HuH-7.5 (cell line): ENCODE results near the gene SAMD4A.
"Not testable (repeated sequence)": the region's sequence is repeated elsewhere in the genome, so short reads cannot be mapped to it uniquely, and the experiment has no call there.

Experiments used
- DNase-seq: peaks from one replicate; pipeline ENCODE4 v3.0.0; 2011; ENCODE audit warnings: low spot score

SAMD4A gene

DNA sequence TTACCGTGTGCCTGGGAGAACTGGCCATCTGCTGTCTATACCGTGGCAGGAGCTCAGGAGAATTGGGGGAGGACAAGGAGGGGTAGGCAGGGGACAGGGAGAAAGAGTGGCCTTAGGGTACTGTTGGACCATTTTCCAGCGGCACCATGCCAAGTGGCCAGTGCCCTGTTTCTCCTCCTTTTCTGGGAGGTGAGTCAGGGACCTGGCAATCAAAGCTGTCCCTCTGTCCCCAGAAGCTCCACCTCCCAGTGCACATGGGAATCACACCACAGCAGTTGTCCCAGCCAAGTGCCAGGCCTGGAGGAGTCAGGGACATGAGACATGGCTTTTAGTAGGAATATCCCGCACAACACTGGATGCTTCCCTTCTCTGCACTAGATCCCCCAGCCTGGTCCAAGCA, 217.7 kb downstream of the SAMD4A start:
- no peak for DNase-seq

DNA sequence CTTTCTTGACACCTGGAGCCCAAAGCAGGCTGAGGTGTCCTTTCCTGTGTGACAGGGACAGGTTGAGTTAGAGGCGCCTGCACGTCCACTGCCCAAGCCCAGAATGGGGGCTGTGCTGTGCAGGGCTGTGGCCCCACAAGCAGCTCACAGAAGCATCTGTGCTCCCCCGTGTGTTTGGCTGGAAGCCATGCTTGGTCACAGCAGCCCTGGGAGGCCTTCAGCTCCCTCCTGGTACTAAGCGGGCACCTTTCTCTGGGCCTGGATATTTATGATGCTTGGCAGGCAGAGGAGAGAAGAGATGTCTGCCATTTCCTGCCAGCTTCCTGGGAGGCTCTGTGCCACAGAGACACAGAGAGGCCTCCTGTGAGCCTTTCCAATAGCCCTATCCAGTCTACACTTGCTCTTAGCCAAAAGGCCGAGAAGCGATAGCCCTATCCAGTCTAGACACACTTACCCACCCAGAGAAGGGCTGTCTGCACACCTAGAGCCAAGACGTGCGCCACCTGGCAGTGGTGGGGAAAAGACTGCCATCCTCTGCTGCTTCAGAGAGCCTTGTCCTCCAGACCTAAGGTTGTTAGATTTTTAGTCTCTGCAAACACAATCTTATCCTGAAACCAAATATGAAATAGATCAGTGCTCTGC, 218.3 kb downstream of the SAMD4A start:
- DNase-seq: no peak

DNA sequence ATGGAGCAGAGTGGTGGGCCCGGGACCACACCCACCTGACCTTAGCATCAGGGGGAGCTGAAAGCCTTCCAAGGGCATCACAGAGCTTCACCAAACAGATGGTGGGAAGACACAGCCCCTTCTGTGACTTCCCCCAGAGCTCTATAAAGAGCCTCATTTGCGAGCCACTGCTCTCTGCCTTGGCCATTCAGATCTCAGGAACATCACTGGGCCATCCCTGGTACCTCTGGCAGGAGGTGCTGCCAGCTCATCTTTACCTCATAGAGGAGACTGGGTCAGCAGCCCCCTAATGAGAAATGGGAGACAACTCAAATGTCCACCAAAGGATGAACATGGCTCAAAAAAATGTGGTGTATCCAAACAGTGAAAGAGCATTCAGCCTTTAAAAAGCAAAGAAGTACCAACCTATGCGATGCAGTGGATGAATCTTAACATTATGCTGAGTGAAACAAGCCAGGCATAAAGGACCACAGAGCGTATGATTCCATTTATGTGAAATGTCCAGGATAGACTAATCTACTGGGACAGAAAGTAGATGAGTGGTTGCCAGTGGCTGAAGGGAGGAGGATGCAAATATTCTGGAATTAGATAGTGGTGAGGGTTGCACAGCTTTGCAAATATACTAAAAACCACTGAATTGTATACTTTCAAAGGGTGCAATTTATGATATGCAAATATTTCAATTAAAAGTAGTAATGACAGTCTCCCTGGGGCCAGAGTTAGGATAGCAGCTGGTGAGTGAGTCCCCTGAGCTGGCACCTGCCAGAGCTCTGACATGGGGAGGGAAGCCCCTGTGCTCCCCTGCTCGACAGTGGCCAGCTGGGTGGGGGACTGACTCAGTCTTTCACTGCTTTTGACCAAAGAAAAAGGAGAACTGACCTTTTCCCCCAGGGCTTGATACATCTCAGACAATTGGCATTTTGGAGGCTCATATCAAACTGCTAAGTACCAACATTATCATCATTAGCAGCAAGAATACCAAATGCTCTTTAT, 219.1 kb downstream of the SAMD4A start:
- DNase-seq: no peak

DNA sequence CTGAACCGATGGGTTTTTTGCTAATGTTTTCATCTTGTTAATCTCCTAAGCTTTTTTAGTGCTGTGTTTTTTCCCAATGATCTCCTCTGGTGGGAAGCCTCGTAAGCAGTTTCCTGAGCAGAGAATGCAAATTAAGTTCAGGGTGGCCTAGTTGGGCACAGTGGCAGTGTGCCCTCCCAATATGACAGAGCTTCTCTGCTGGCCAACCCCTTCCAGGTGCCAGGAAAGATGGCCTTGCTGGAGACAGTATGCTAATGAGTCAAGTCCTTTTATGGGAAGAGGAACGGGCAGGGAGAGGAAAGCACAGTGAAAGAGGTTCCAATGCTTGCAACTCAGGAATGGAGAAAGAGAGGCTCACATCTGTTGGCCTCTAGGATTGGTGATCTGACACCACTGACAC, 219.9 kb downstream of the SAMD4A start:
- no peak for DNase-seq

DNA sequence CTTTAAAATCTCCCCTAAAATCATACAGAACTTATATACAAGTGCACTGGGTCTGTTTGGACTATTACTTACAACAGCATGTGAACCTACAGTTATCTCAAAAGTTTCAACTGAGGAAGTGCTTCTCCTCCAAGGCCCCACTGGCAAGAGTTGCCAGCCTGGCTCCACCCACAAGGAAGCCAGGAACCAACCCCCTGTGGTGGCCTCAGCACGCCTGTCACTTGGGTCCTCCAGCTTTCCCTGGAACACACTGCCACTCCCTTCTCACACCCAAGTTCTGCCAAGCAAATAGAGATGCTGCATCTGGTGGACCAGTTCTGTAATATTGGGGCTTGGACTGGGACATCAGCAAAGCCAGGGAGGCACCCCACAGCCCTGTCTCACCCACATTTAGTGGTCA, 220.3 kb downstream of the SAMD4A start:
- no peak for DNase-seq

DNA sequence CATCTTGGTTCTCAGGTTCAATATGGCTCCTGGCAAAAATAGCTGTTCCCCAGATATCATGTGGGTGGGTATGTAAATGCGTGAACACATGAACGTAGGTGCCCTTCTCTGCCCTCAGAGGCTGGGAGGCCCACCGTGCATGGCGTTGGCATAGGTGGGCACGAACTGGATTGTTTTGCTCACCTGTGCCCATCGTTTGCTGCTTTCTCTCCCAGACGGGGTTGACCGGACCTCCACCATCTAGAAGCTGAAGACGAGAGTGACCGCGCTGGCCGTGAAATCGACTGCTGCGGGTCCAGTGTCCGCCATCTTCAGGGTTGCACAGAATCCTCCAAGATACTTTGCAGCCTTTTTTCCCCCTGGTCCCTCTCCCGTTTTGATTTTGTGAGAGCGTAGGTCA, 221.8 kb downstream of the SAMD4A start:
- DNase-seq: no peak

DNA sequence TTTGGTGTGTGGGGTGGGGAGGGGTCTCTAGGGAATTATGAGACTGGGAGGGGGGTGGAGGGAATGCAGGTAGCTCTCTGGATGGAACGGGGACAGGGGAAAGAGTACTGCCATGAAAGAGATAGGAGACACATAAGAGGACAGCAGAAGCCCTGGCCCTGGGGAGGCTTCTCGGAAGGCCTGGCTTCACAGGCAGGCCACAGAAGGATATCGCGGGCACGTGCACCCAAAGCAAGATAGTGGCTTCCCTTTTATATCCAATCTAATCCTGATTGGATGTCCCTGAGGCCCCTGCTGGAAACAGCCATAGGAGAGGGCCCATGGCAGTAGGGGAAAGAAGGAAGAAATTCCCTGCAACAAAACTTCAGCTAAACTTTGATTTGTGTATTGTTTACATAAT, 222.2 kb downstream of the SAMD4A start:
- DNase-seq: no peak

DNA sequence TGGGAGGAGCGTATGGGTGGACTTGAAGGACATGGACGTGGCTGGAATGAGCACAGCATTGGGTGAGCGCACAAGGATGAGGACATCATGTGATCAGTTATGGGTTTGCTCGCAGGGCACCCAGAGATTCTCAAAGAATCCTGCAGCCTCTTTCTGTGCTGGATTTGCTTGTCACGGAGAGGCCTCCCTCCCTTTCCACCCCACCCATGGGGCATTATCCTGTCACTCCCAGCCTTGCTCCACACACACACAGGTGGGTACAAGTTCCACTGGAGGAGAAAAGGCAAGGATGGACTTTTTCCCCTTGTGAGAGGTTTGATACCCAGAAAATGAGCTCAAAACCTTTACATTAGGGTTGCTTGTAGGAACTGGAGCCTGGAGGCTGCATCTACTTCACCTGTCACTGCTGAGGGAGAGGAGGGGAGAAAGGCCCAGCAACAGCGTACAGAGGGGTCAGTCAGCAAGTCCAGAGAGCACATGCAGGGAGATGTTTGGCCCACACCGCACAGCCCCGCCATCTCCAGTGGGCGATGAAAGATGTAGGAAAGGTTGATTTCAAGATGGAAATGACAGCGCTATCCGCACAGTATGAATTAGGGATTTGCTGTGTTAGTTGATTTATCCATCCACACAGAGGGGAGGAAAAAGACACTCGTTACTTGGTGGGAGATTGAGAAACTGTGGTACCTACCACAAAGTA, 223.0 kb downstream of the SAMD4A start:
- no peak for DNase-seq

DNA sequence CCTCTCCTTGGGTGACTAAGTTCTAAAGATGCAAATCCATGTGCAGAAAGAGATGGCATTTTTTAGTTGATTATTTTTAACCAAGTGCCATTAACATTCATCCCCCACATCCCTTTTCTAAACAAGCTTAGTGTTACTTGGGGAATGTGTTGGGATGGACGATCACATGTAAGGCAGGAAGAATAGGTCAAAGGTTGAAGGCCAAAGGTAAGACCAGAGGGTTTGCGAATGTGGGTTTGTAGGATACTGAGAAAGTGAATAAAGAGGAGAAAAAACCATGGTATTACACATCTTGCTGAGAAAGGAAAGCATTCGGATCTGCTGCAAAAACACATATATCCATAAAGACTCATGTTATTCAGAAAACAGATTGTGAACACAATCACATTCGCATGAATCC, 224.1 kb downstream of the SAMD4A start:
- no peak for DNase-seq

DNA sequence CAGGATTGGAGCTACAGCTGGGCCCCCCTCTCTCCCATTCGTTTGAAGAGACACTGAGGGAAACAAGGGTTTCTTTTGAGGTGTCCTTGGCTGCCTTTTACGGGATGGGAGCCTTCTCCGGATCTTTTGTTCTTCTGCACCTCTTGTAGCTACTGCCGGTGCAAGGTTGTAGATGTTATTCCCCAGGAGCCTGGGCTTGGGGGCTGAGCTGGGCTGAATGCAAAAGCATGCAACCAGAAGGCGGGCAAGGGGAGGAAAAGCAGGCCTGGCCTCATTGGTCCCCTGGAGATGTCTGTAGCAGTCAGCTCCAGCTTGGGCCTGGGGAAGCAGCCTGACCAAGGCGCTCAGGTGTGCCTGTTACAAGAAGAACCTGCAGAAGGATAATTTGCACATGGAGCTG, 225.4 kb downstream of the SAMD4A start:
- DNase-seq: no peak

DNA sequence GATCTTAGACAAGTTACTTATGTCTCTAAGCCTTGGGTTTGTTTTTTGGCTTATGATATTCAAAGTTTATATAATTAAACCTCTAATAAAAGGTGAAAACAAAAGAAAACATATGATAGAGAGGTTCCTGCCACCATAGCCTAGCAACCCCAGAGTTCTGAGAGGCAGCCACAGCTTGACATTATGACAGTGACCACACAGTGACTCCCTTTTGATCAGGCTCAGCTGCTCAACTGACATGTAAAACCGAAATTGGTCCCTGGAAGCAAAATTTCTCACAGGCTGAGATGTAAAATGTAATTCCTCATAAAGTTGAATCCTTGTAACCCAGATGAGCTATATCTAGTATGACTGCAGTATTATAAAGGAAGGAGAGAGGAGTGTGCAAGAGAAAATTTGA, 227.2 kb downstream of the SAMD4A start:
- DNase-seq: no peak

DNA sequence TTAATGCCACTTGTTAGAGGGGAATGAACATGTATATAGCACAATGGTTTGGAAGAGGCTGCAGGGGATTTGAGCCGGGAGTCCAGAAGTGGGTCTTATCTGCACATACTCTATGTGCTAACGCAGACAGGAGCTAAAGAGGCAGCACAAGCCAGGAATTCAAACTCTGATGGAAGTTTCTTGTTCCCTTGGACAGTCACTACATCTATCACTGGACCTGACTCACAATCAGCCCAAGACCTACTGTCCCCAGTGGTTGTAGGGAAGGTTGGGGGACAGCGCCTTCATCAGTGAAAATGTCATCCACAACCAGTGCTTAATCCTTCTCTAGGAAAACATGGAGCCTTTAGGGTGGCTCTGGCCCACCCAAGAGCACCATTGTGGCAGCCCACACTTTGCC, 227.9 kb downstream of the SAMD4A start:
- no peak for DNase-seq

DNA sequence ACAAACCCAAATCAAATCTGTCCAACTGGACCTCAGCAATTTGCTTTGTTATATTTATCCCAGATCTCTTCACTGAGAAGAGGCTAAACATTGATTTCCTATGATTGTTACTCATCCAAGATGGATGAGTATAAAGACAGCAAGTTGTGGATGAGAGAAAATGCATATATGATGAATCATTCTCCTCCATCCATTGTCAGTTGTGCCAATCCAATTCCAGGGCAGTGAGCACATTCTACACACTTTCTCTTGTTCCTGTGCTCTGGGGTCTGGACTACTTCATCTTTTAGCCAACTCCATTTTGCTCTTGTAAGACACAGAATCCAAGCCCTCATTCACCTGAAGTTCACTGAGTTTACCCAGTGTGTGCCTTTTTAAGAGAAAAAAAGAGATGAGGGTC, 230.0 kb downstream of the SAMD4A start:
- no peak for DNase-seq

DNA sequence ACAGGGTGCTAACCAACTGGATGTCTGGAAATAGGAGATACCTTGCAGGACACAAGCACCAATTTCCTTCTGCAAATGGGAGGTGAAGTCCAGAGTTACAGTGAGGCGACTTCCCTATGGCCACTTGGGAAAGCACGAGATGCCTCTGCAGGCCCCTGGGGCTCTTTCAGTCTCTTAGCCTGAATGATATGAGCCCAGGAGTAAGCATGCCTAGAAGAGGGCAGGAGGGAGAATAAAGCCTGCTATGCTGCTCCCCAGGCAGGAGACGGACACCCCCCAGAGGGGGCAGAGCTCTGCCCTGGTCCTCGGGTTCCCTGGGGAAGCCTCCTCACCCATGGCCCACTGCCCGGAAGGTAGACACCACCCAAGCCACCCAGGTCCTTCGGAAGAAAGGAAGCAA, 230.6 kb downstream of the SAMD4A start:
- DNase-seq: no peak

DNA sequence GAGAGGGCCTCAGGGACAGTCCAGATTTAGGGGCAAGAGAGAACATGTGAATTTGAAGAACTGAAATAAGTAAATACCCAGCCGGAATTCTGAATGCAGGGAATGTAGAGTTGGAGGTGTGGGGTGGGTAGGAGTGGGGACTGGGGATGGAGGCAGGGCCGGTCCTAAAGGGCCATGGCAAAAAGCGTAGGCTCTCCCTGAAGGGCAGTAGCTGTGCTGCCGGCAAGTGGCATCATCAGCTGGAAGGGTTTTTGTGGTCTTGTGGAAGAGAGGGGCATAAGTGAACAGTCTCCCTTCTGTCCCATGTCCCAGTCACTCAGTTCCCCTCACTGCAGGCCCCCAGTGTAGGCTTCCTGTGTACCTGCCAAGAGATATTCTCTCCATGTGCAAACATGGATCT, 231.1 kb downstream of the SAMD4A start:
- no peak for DNase-seq

DNA sequence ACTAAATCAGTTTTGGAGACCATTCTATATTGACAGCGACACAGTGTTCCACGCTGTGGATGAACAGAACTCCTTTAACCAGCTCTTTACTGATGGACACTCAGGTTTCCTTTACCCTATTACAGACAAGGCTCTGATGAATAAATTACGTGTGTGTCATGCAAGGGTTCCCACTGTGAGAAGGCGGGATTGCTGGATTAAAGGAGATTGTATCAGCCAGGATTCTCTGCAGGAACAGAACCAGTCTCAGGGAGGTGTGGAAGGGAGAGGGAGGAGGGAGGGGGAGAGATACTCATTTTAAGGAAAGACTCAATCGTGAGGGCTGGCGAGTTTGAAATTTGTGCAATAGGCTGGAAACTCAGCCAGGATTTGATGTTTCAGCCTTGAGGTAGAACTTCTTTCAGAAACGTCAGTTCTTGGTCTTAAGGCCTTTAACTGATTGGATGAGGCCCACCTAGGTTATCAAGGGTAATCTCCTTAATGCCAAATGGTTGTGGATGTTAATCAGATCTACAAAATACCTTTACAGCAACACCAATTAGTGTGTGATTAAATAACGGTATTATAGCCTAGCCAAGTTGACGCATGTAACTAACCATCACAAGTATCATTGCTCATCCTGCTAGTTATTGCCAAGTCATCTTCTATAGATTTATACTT, 231.7 kb downstream of the SAMD4A start:
- DNase-seq: no peak

DNA sequence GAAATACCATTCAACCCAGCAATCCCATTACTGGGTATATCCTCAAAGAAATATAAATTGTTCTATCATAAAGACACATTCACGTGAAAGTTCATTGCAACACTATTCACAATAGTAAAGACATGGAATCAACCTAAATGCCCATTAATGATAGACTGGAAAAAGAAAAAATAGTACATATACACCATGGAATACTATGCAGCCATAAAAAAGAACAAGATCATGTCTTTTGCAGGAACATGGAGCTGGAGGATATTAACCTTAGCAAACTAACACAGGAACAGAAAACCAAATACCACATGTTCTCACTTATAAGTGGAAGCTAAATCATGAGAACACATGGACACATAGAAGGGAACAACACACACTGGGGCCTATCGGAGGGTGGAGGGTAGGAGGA, 234.6 kb downstream of the SAMD4A start:
- not testable (repeated sequence) for DNase-seq

DNA sequence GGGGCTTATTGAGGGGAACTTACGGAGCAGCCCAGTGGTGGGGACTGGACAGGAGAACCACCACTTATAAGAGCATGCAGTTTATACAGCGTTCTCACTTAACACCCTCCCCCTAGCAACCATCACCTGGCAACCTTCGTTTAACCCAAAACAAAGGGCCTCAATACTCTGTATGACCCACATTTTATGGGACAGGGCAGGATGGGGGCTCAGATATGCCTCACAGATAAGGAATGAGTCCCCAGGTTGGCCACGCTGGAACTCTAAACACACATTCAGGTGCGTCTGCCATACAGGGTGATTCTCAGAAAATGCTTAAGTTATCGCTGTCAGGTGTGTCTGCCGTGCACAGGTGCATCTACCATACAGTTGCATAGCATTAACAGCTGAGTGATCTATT, 236.5 kb downstream of the SAMD4A start:
- DNase-seq: no peak

DNA sequence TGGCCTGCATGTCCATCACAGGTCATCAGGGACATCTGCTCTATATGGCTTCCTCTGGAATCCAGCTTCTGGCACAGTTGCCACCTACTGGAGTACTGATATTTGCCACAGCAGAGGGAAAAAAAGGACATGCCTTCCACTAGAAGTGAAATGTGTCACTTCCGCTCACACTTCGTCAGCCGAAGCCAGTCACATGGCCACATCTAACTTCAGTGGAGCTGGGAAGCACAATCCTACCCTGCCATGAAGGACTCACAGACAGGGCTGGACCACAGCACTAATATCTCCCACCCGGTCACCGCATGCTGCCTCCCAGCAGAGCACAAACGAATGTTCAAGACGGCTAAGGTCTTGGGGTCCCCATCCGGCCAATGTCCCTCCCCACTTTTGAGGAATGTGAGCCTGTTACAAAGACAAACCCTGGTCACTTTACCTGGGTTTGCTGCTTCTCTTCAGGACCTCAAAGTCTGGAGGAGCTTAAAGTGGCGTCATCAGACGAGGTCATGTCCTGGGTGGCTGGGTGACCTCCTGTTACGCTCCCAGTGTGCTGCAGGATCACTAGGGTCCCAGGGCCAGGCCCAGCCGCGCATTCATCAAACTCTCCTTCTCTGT, 237.1 kb downstream of the SAMD4A start:
- no peak for DNase-seq

DNA sequence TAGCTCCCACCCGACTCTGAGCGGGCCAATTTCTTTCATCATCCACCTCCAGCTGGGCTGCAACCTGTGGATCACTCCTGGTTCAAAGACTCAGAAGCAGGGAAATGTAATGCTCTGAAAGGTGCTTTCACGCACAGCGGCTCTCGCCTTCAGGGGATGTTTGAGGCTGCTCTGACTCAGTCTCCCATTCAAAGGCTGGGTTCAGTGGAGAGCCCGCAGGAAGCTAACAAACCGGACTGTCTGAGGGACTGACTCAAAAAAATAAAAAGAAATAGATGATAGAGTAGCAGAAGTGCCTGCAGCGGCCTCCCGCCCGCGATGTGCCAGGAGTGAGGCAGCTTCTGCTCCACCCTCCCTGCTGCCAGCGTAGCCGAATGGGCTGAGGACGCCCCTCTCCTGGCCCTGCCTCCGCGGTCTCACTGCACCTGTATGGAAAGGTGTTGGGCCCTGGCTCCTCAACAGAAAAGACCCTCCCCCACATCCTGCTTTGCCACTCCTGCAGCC, 237.7 kb downstream of the SAMD4A start:
- no peak for DNase-seq

DNA sequence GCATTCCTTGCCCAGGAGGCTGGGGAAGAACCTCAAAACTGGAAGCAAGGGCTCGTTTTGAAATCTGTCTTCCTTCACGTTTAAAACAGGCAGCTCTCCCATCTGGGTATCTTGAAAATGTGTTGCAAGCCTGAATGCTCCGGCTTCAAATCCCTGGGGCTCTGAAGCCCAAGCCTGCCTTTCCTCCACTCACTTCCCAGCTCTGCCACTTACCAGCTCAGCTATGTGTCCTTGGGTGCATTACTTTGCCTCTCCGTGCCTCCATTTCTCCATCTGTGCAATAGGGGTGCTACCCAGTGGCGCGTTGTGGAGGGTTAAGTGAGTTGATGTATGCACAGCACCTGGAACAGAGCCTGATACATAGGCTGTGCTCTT, 238.1 kb downstream of the SAMD4A start:
- DNase-seq: no peak
